Measurements from ENCODE around the gene MUC4. TPM values are rescaled to one million over a fixed set of nuclear protein-coding genes. Genes with fewer than 3 reads are reported as not detected.
A peak's percentile ranks its signal among the peaks of the same experiment; 100 is the strongest.

MUC4 gene
- total and polyA plus RNA-seq, 2 experiments from 2014 or later = 1.3 TPM

DNA sequence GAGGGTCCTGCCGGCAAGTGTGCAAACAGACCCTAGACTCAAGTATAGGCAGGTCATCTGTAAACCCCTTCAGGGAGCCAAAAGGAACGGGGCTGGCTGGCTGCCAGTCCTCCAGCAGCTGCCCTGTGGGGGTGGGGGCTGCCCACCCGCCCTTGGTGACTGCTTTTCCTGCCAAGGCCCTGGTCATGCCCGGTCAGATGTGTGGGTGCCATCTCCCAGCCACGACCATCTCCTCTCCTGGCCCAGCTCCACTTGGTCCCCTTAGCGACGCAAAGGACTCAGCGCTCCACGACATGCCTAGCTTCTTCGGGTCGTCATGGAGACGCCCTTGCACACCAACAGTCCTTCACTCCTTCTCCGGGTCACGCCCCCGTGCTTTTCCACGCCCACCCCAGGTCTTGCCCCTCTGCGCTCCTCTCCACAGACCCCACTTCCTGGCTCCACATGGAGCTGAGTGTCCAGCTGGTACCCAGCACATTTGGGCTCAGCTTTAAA, 2.4 kb downstream of the MUC4 start (continued):
- TF ChIP-seq, protein P1, sequence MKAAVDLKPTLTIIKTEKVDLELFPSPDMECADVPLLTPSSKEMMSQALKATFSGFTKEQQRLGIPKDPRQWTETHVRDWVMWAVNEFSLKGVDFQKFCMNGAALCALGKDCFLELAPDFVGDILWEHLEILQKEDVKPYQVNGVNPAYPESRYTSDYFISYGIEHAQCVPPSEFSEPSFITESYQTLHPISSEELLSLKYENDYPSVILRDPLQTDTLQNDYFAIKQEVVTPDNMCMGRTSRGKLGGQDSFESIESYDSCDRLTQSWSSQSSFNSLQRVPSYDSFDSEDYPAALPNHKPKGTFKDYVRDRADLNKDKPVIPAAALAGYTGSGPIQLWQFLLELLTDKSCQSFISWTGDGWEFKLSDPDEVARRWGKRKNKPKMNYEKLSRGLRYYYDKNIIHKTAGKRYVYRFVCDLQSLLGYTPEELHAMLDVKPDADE (IDR thresholded peaks at IDR 0.05) = no peak
- TF ChIP-seq ZNF331 (CRISPR knock-in tag; IDR thresholded peaks at IDR 0.05; ENCODE audit: low read depth) (no peak), ZNF114 (CRISPR knock-in tag; IDR thresholded peaks at IDR 0.05) (no peak), JUNB (IDR thresholded peaks at IDR 0.05; ENCODE audit: unreplicated experiment) (no peak), CREB1 (CRISPR knock-in tag; IDR thresholded peaks at IDR 0.05; ENCODE audit: low read depth) (no peak), CTCF (conservative IDR thresholded peaks at IDR 0.05; ENCODE audit: low read depth in 2 of 2) (no peak), EZH2 (IDR thresholded peaks at IDR 0.05; ENCODE audit: low read depth, unreplicated experiment) (no peak), STAT1 (IDR thresholded peaks at IDR 0.05; ENCODE audit: unreplicated experiment) (no peak), NANOG (IDR thresholded peaks at IDR 0.05; ENCODE audit: borderline replicate concordance) (no peak)

GRCh38 chr3:195808741-195809290, 2.9 kb downstream of the MUC4 start:
- Histone ChIP-seq H3F3A (replicated peaks; ENCODE audit: low read depth) (0 out of 2 replicates have a peak, but pooled peaks cover 5% of the 10 kb centered on the region), H3K4me1 (ENCODE audit: insufficient read depth) (peaks cover 33% of the 10 kb centered on the region; the same call in 1 of the 2 replicates), H2AFZ (no peak overlapping the region), H3K27ac (ENCODE audit: low read depth) (no peak overlapping the region), H3K27me3 (ENCODE audit: insufficient read depth) (no peaks in the 10 kb centered on the region), H3K4me3 (no peak overlapping the region), H3K36me3 (ENCODE audit: insufficient read depth) (no peaks in the 10 kb centered on the region), H4K20me1 (replicated peaks; ENCODE audit: insufficient read depth) (no peaks in the 10 kb centered on the region), H3K9me2 (ENCODE audit: insufficient read depth) (no peaks in the 10 kb centered on the region), H3K79me2 (replicated peaks; ENCODE audit: insufficient read depth) (no peaks in the 10 kb centered on the region), H3K4me2 (no peak overlapping the region)
- H3K27ac Mint-ChIP-seq = 0 out of 2 replicates have a peak overlapping the region, but pooled peaks have one; percentile 23
- DNase-seq (ENCODE audit: low spot score) (no peak), ATAC-seq (no peak)
- no peaks in the 10 kb centered on the region; the same call in 2 of the 3 replicates for H3K9me3 Mint-ChIP-seq
- no peak overlapping the region for H3K4me3 Mint-ChIP-seq
- peaks cover 34% of the 10 kb centered on the region for H3K27me3 Mint-ChIP-seq (ENCODE audit: insufficient read depth, low read depth, poor library complexity)
- H3K4me1 Mint-ChIP-seq = peaks cover 45% of the 10 kb centered on the region
- H3K36me3 Mint-ChIP-seq (ENCODE audit: low read depth) = peaks cover 2% of the 10 kb centered on the region; the same call in 2 of the 3 replicates
- TF ChIP-seq EZH2 (IDR thresholded peaks at IDR 0.05; ENCODE audit: low read depth, unreplicated experiment) = no peak
- TF ChIP-seq JUNB (IDR thresholded peaks at IDR 0.05; ENCODE audit: unreplicated experiment) = no peak
- TF ChIP-seq REST (IDR thresholded peaks at IDR 0.05; ENCODE audit: unreplicated experiment) = no peak
- TF ChIP-seq STAT1 (IDR thresholded peaks at IDR 0.05; ENCODE audit: unreplicated experiment) = no peak
- no peak for TF ChIP-seq CTCF (conservative IDR thresholded peaks at IDR 0.05; ENCODE audit: low read depth in 2 of 2)
- TF ChIP-seq POLR2AphosphoS5 (IDR thresholded peaks at IDR 0.05; ENCODE audit: low read depth) = no peak
- no peak for TF ChIP-seq CREB1 (CRISPR knock-in tag; IDR thresholded peaks at IDR 0.05; ENCODE audit: low read depth)
- TF ChIP-seq ZNF114 (CRISPR knock-in tag; IDR thresholded peaks at IDR 0.05) = no peak
- no peak for TF ChIP-seq ZNF331 (CRISPR knock-in tag; IDR thresholded peaks at IDR 0.05; ENCODE audit: low read depth)
